Mesenchymal stem cell (in vitro differentiated cells and primary cell): ENCODE data around the gene KLHDC8A.

Experiments
- DNase-seq: peaks from one replicate; pipeline ENCODE4 v3.0.0-alpha.2; 2013
- H2AFZ ChIP-seq: one replicate; pipeline ENCODE4 v1.6.1; 2013; ENCODE audit warnings: low read depth, mild to moderate bottlenecking, control low read depth, inconsistent platforms, low read length, moderate library complexity
- H2AK5ac ChIP-seq: 2 replicates; pipeline ENCODE4 v1.6.1; 2013; ENCODE audit warnings: low read length, moderate library complexity, mild to moderate bottlenecking, inconsistent platforms; ENCODE audit not compliant: severe bottlenecking
- H2BK120ac ChIP-seq: one replicate; pipeline ENCODE4 v1.6.1; 2013; ENCODE audit warnings: low read depth, mild to moderate bottlenecking, inconsistent platforms, low read length, moderate library complexity
- H2BK12ac ChIP-seq, 2 experiments: one replicate each; pipeline ENCODE4 v1.6.1; 2013; ENCODE audit warnings: inconsistent platforms in 2 of 2, low read length in 2 of 2, mild to moderate bottlenecking in 2 of 2, moderate library complexity in 2 of 2, control low read depth in 1 of 2
- H2BK15ac ChIP-seq: one replicate; pipeline ENCODE4 v1.6.1; 2013; ENCODE audit warnings: mild to moderate bottlenecking, low read depth, inconsistent platforms; ENCODE audit not compliant: poor library complexity, severe bottlenecking
- H2BK5ac ChIP-seq: 2 replicates; pipeline ENCODE4 v1.6.1; 2013; ENCODE audit warnings: low read depth, mild to moderate bottlenecking, low read length, control low read depth, inconsistent platforms; ENCODE audit not compliant: poor library complexity, severe bottlenecking
- H3K14ac ChIP-seq, 2 experiments: one replicate each; pipeline ENCODE4 v1.6.1; 2013; ENCODE audit warnings: inconsistent platforms in 2 of 2, low read length in 2 of 2, control low read depth in 1 of 2, mild to moderate bottlenecking in 1 of 2, moderate library complexity in 1 of 2
- H3K18ac ChIP-seq, 2 experiments: one replicate each; pipeline ENCODE4 v1.6.1; 2013; ENCODE audit warnings: inconsistent platforms in 2 of 2, low read length in 2 of 2, control low read depth in 1 of 2, low read depth in 1 of 2, mild to moderate bottlenecking in 1 of 2
- H3K23ac ChIP-seq, 2 experiments: one replicate each; pipeline ENCODE4 v1.6.1; 2013; ENCODE audit warnings: inconsistent platforms in 2 of 2, low read length in 2 of 2, mild to moderate bottlenecking in 2 of 2, moderate library complexity in 2 of 2, control low read depth in 1 of 2
- H3K27ac ChIP-seq: 2 replicates; pipeline ENCODE4 v1.5.1; 2013; ENCODE audit warnings: mild to moderate bottlenecking, moderate library complexity, low read length, control low read depth, inconsistent platforms; ENCODE audit not compliant: poor library complexity, severe bottlenecking
- H3K27me3 ChIP-seq, 2 experiments: 2 replicates each; pipeline versions ENCODE4 v1.6.1 to v1.7.0; 2013; ENCODE audit warnings: low read length in 2 of 2, mild to moderate bottlenecking in 2 of 2, moderate library complexity in 2 of 2, control low read depth in 1 of 2, inconsistent platforms in 1 of 2; ENCODE audit not compliant: control insufficient read depth in 1 of 2, insufficient read depth in 1 of 2
- H3K36me3 ChIP-seq, 2 experiments: 2 replicates each; pipeline versions ENCODE4 v1.6.1 to v1.7.0; 2013; ENCODE audit warnings: low read length in 2 of 2, control low read depth in 1 of 2, inconsistent platforms in 1 of 2, low read depth in 1 of 2, mild to moderate bottlenecking in 1 of 2; ENCODE audit not compliant: insufficient read depth in 2 of 2, control insufficient read depth in 1 of 2
- H3K4ac ChIP-seq, 2 experiments: one replicate each; pipeline ENCODE4 v1.6.1; 2013; ENCODE audit warnings: inconsistent platforms in 2 of 2, low read length in 2 of 2, mild to moderate bottlenecking in 2 of 2, moderate library complexity in 2 of 2, control low read depth in 1 of 2, low read depth in 1 of 2
- H3K4me1 ChIP-seq: 2 replicates; pipeline ENCODE4 v1.6.1; 2013; ENCODE audit warnings: low read depth, low read length, control low read depth; ENCODE audit not compliant: control insufficient read depth, insufficient read depth
- H3K4me2 ChIP-seq: 2 replicates; pipeline ENCODE4 v1.6.1; 2013; ENCODE audit warnings: low read length, mild to moderate bottlenecking, inconsistent platforms; ENCODE audit not compliant: poor library complexity, severe bottlenecking
- H3K4me3 ChIP-seq, 2 experiments: 2 replicates each; pipeline versions ENCODE4 v1.5.1 to v1.7.0; 2013; ENCODE audit warnings: low read length in 2 of 2, mild to moderate bottlenecking in 2 of 2, control low read depth in 1 of 2, low read depth in 1 of 2; ENCODE audit not compliant: insufficient read depth in 1 of 2
- H3K79me1 ChIP-seq: replicated peaks from 2 replicates; pipeline ENCODE4 v1.6.1; 2013; ENCODE audit warnings: mild to moderate bottlenecking, control low read depth, low read length, inconsistent platforms; ENCODE audit not compliant: poor library complexity, severe bottlenecking
- H3K9ac ChIP-seq: 2 replicates; pipeline ENCODE4 v1.7.0; 2013; ENCODE audit warnings: mild to moderate bottlenecking, low read length, moderate library complexity
- H3K9me3 ChIP-seq: 2 replicates; pipeline ENCODE4 v1.7.0; 2013; ENCODE audit warnings: mild to moderate bottlenecking, low read length; ENCODE audit not compliant: control insufficient read depth
- H4K8ac ChIP-seq: one replicate; pipeline ENCODE4 v1.6.1; 2013; ENCODE audit warnings: inconsistent platforms, mild to moderate bottlenecking, low read length, moderate library complexity
- H4K91ac ChIP-seq: one replicate; pipeline ENCODE4 v1.6.1; 2013; ENCODE audit warnings: mild to moderate bottlenecking, low read length, inconsistent platforms
- WGBS: methylation state at CpG from one replicate; pipeline ENCODE4 v1.1.7; 2013; ENCODE audit warnings: mixed read lengths; 5-methylcytosine and 5-hydroxymethylcytosine counted together

KLHDC8A gene

DNA sequence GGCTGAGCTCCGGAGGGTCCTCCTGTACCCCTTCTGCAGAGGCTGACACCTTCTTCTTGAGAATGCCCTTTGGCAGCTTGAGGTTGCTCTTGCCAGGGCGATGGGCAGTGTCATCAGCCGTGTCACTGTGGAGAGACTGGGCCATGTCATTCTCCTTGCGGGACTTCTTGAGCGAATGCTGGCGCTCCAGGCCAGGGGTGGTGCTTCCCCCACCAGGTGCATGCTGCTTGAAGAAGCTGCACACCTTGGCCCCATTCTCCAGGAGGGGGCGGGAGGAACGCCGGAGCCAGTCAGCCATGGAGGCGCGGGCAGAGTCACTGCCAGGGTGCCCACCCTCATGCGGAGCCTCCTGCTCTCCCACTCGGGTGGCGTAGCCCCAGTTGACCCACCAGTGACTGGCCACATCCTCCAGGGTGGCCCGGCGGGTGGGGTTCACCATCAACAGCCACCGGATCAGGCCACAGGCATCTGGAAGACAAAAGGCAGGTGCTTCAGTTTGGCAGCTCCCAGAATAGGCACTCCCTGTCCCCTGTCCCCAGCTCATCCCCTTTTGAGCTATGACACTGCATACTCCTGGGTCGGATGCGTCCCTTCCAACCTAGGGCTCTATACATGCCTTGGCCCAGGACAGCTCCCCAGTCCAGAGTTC lies 52.6 kb downstream of the KLHDC8A start:
- no peak overlapping the region for H3K4me2 ChIP-seq
- no peak overlapping the region for H4K8ac ChIP-seq
- peaks cover 35% of the 10 kb centered on the region for H3K4me1 ChIP-seq

DNA sequence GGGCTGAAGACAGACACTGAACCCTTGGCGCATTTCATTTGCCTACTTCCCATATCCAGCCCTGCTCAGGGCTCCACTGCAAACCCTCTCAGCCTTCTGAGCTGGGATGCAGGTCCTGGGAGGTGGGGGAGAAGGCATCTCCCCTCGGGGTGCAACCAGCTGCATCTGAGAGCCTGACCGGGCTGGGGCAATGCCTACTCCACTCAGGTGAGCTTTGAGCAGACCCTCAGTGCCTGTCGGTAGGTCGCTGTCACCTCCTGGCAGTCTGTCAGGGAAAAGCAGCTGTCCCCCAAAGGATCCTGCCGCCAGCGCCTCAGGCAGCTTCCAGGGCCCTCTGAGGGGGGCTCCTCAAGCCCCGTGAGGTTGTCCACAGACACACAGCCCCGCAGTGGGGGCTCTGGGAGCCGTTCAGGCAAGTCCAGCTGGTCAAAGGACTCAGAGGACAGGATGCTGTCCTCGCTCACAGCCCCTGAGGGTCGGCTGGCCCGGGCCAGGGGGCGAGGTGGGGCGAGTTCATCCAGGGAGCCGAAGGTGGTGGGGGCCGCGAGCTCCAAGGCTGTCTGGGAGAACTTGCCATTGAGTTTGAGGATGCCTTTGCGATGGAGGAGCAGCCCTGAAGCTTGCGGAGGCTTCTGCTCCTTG lies 53.4 kb downstream of the KLHDC8A start:
- Histone ChIP-seq H2BK15ac (no peak overlapping the region), H3K27ac (peak overlapping the region; percentile 62), H3K23ac (no peak overlapping the region), H3K79me1 (peaks cover 22% of the 10 kb centered on the region), H2BK12ac (no peak overlapping the region), H3K9ac (no peak overlapping the region), H3K4me2 (no peak overlapping the region), H3K4ac (no peak overlapping the region), H4K91ac (no peak overlapping the region), H3K9me3 (no peaks in the 10 kb centered on the region), H3K36me3 (peaks cover 52 to 54% of the 10 kb centered on the region in 2 experiments), H4K8ac (no peak overlapping the region), H3K27me3 (no peaks in the 10 kb centered on the region), H2AK5ac (peak overlapping the region; percentile 79), H2AFZ (no peak overlapping the region), H3K4me1 (peaks cover 37% of the 10 kb centered on the region), H2BK5ac (no peak overlapping the region), H3K18ac (no peak overlapping the region), H3K4me3 (no peak overlapping the region), H3K14ac (no peak overlapping the region), H2BK120ac (no peak overlapping the region)
- 94% methylated on average over 19 of the region's 20 CpGs for WGBS
- DNase-seq = no peak

More for the DNA sequence above, 52.6 kb downstream of the KLHDC8A start:
- Histone ChIP-seq H2BK15ac (no peak overlapping the region), H2BK12ac (no peak overlapping the region), H3K27me3 (no peaks in the 10 kb centered on the region), H2AK5ac (no peak overlapping the region), H3K23ac (no peak overlapping the region), H3K4me3 (no peak overlapping the region), H3K79me1 (peaks cover 28% of the 10 kb centered on the region), H2BK120ac (no peak overlapping the region), H3K18ac (no peak overlapping the region), H3K9ac (no peak overlapping the region), H3K4ac (no peak overlapping the region), H3K27ac (peak overlapping the region; percentile 18), H3K36me3 (peaks cover 55 to 62% of the 10 kb centered on the region in 2 experiments), H2BK5ac (no peak overlapping the region), H4K91ac (no peak overlapping the region), H2AFZ (no peak overlapping the region), H3K14ac (no peak overlapping the region), H3K9me3 (no peaks in the 10 kb centered on the region)
- DNase-seq = no peak
- WGBS = 98% methylated on average over 19 of the region's 19 CpGs

DNA sequence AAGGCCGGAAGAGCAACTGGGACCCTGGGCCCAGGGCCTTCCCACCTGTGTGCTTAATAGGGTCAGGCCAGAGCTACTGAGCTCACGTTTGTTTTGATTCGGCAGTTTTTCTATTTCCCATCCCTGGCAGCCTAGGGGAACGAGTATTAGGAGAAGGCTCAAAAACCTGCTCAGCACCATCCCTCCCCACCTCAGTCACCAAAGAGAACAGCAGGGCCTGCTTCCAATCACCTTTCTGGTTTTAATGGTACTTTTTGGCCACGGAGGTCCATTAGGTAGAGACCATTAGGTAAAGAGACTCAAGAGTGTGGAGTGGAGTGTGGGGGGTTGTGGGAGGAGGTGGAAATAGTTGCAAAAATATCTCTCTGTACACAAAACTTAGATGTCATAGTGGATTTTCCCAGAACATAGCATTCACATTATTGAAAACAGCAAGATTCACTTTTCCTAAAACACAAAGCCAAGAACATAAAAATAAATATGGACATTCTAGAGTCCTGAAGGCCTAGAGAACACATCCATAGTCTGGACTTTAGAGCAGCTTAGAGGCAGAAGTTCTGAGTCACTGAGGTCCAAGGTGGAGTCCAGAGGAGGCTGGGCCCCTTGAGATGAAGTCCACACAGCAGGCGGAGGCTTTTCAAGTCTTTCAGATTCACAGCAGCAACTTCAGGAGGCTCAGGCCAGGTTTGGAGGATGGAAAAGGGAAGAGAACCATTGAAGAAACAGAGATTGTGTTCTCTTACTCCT lies 54.7 kb downstream of the KLHDC8A start:
- Histone ChIP-seq H2BK120ac (peak overlapping the region; percentile 77), H2BK12ac (peak overlapping the region; percentile 12 to 37), H3K9me3 (no peaks in the 10 kb centered on the region), H4K8ac (peak overlapping the region; percentile 85), H4K91ac (peak overlapping the region; percentile 90), H2BK15ac (no peak overlapping the region), H3K27me3 (no peaks in the 10 kb centered on the region), H3K79me1 (peaks cover 11% of the 10 kb centered on the region), H2BK5ac (peak overlapping the region; percentile 83), H3K27ac (peak overlapping the region; percentile 96), H3K4ac (peak overlapping the region; percentile 59 to 73), H3K4me3 (no peak overlapping the region), H3K36me3 (peaks cover 39 to 41% of the 10 kb centered on the region in 2 experiments), H3K4me2 (no peak overlapping the region), H3K23ac (no peak overlapping the region), H3K9ac (peak overlapping the region; percentile 65), H3K4me1 (peaks cover 46% of the 10 kb centered on the region), H3K18ac (peak overlapping the region; percentile 85 to 88), H2AK5ac (peak overlapping the region; percentile 84), H2AFZ (no peak overlapping the region), H3K14ac (no peak overlapping the region)
- peak; percentile 70 for DNase-seq
- 28% methylated on average over 5 of the region's 6 CpGs for WGBS
